Measurements from ENCODE around the gene GNA12. TPM values are rescaled to one million over a fixed set of nuclear protein-coding genes. Genes with fewer than 3 reads are reported as not detected.

Gene GNA12
- total RNA-seq, 2 donors from 2014 or later, result 37.0 to 46.6 TPM

GRCh38 chr7:2722591-2722990, 121.5 kb downstream of the GNA12 start:
- Mint-ChIP-seq H3K27me3 (ENCODE audit: low read depth) (no peaks in the 10 kb centered on the region), H3K9me3 (no peaks in the 10 kb centered on the region), H3K4me1 (ENCODE audit: low read depth) (peaks cover 36% of the 10 kb centered on the region), H3K36me3 (ENCODE audit: insufficient read depth in 2 of 2) (no peaks in the 10 kb centered on the region), H3K4me3 (no peak overlapping the region), H3K27ac (no peak overlapping the region)
- no peak for DNase-seq
- no peak for ATAC-seq (replicated peaks in 1 of 2)

- Mint-ChIP-seq H3K9me3 (no peaks in the 10 kb centered on the region), H3K27ac (no peak overlapping the region), H3K36me3 (ENCODE audit: insufficient read depth in 2 of 2) (no peaks in the 10 kb centered on the region), H3K4me3 (no peak overlapping the region), H3K27me3 (ENCODE audit: low read depth) (peaks cover 5% of the 10 kb centered on the region), H3K4me1 (ENCODE audit: low read depth) (peaks cover 44% of the 10 kb centered on the region)
- DNase-seq, result no peak
- no peak for ATAC-seq (replicated peaks in 1 of 2)
These were observed 122.3 kb downstream of the GNA12 start for GRCh38 chr7:2721842-2722241.

GRCh38 chr7:2720024-2720423, 124.1 kb downstream of the GNA12 start:
- H3K36me3 Mint-ChIP-seq (ENCODE audit: insufficient read depth in 2 of 2), result no peaks in the 10 kb centered on the region
- peaks cover 18% of the 10 kb centered on the region for H3K27me3 Mint-ChIP-seq (ENCODE audit: low read depth)
- DNase-seq (peak in 1 of 2 donors; percentile 32), ATAC-seq (replicated peaks in 1 of 2) (peak in 1 of 2 donors; percentile 15)
- no peaks in the 10 kb centered on the region for H3K9me3 Mint-ChIP-seq
- no peak overlapping the region for H3K27ac Mint-ChIP-seq
- peak overlapping the region; percentile 25 to 37 for H3K4me3 Mint-ChIP-seq
- H3K4me1 Mint-ChIP-seq (ENCODE audit: low read depth), result peaks cover 62% of the 10 kb centered on the region

DNA sequence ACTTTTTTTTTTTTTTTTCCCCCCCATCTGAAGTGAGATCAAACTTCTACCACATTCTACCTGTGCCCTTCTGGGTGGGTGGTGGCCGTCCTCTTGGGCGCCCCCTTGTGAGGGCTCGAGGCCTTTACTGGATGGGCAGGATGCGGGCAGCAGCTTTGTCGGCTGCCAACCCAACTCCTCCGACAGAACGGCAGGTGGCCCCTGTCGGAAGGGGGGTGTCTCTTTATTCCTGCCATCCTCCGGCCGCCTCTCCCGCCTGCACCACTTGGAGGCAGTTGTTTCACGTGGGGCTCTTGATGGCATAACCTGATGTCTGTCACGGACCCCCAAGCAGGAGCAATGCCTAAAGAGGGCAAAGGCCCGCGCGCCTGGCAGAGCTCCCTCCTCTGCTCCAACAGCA, 125.1 kb downstream of the GNA12 start:
- H3K27me3 Mint-ChIP-seq (ENCODE audit: low read depth), result peaks cover 28% of the 10 kb centered on the region
- H3K4me1 Mint-ChIP-seq (ENCODE audit: low read depth), result peaks cover 70% of the 10 kb centered on the region
- H3K4me3 Mint-ChIP-seq, result peak overlapping the region; percentile 29 to 46
- peak overlapping the region; percentile 54 for H3K27ac Mint-ChIP-seq
- H3K9me3 Mint-ChIP-seq, result no peaks in the 10 kb centered on the region
- ATAC-seq (replicated peaks in 1 of 2), result peak; percentile 43 to 45
- H3K36me3 Mint-ChIP-seq (ENCODE audit: insufficient read depth in 2 of 2), result no peaks in the 10 kb centered on the region
- DNase-seq, result peak; percentile 82 to 84

DNA sequence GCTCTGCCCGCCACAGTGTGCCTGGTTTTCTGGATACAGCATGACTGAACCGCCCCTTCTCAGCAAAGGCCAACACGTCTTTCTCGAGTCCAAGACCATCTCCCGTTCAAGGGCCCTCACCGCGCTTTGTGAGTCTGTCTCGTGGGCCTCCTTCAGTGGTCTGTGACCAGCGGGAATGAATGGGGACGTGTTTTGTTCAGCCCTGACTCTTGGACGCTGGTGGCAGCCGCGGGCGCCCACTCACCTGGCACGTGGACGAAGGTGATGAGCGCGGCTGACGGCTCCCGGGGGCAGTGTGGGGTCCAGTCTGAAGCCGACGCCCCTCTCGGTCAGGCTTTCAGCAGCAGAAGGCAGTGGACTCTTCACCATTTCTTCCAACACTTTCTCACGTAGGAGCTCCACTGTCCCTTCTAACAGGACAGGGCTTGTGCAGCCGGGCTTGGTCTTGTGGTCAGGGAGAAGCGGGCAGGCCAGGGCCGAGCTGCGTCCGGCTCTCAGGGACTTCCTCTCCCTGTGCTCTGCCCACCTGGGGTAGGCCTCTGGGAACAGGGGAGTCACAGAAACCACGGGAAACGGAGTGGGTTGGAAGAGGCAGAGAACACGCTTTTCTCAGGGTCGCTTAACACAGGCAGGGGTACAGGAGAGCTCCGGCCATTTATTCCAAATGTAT, 125.7 kb downstream of the GNA12 start:
- ATAC-seq (replicated peaks in 1 of 2), result no peak
- Mint-ChIP-seq H3K4me1 (ENCODE audit: low read depth) (peaks cover 72% of the 10 kb centered on the region), H3K36me3 (ENCODE audit: insufficient read depth in 2 of 2) (no peaks in the 10 kb centered on the region), H3K27me3 (ENCODE audit: low read depth) (peaks cover 34% of the 10 kb centered on the region), H3K9me3 (no peaks in the 10 kb centered on the region), H3K27ac (peak overlapping the region; percentile 54), H3K4me3 (peak overlapping the region; percentile 27 to 60)
- DNase-seq, result no peak

GRCh38 chr7:2717293-2718261, 126.5 kb downstream of the GNA12 start:
- no peaks in the 10 kb centered on the region for H3K36me3 Mint-ChIP-seq (ENCODE audit: insufficient read depth in 2 of 2)
- peak overlapping the region; percentile 74 for H3K27ac Mint-ChIP-seq
- no peaks in the 10 kb centered on the region for H3K9me3 Mint-ChIP-seq
- peak overlapping the region; percentile 57 to 60 for H3K4me3 Mint-ChIP-seq
- no peak for ATAC-seq (replicated peaks in 1 of 2)
- peaks cover 74% of the 10 kb centered on the region for H3K4me1 Mint-ChIP-seq (ENCODE audit: low read depth)
- no peak for DNase-seq
- H3K27me3 Mint-ChIP-seq (ENCODE audit: low read depth), result peaks cover 35% of the 10 kb centered on the region

DNA sequence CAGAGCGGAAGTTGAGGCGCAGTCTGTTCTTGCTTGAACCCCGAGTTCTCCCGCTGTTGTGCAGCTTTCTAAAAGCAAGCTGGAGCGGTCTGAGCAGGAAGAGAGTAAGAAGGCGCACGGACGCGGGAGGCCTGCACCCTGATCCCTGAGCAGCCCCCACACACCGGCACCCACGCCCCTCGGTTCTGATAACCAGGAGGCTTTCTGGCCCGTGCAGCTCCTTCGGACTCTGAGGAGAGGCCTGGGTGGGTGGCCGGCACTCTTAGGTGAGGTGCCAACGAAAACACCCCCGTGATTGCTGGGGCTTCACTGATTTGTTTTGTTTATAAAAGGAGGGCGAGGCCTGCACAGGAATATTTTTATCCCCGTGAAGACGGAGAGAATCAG, 127.2 kb downstream of the GNA12 start:
- no peaks in the 10 kb centered on the region for H3K9me3 Mint-ChIP-seq
- H3K27me3 Mint-ChIP-seq (ENCODE audit: low read depth), result peaks cover 35% of the 10 kb centered on the region
- H3K4me3 Mint-ChIP-seq, result peak overlapping the region; percentile 56 to 61
- H3K27ac Mint-ChIP-seq, result no peak overlapping the region
- peaks cover 74% of the 10 kb centered on the region for H3K4me1 Mint-ChIP-seq (ENCODE audit: low read depth)
- ATAC-seq (replicated peaks in 1 of 2) (no peak), DNase-seq (no peak)
- H3K36me3 Mint-ChIP-seq (ENCODE audit: insufficient read depth in 2 of 2), result no peaks in the 10 kb centered on the region

GRCh38 chr7:2716488-2716887, 127.6 kb downstream of the GNA12 start:
- peaks cover 74% of the 10 kb centered on the region for H3K4me1 Mint-ChIP-seq (ENCODE audit: low read depth)
- H3K27me3 Mint-ChIP-seq (ENCODE audit: low read depth), result peaks cover 35% of the 10 kb centered on the region
- ATAC-seq (replicated peaks in 1 of 2) (no peak), DNase-seq (no peak)
- no peaks in the 10 kb centered on the region for H3K36me3 Mint-ChIP-seq (ENCODE audit: insufficient read depth in 2 of 2)
- no peaks in the 10 kb centered on the region for H3K9me3 Mint-ChIP-seq
- peak overlapping the region; percentile 56 to 61 for H3K4me3 Mint-ChIP-seq
- H3K27ac Mint-ChIP-seq, result no peak overlapping the region

GRCh38 chr7:2715341-2716231, 128.5 kb downstream of the GNA12 start:
- Mint-ChIP-seq H3K4me3 (peak overlapping the region; percentile 56 to 61), H3K27me3 (ENCODE audit: low read depth) (peaks cover 35% of the 10 kb centered on the region), H3K27ac (no peak overlapping the region), H3K4me1 (ENCODE audit: low read depth) (peaks cover 75% of the 10 kb centered on the region), H3K36me3 (ENCODE audit: insufficient read depth in 2 of 2) (no peaks in the 10 kb centered on the region), H3K9me3 (no peaks in the 10 kb centered on the region)
- ATAC-seq (replicated peaks in 1 of 2) (peak; percentile 73 to 78), DNase-seq (peak; percentile 66 to 69)

- H3K36me3 Mint-ChIP-seq (ENCODE audit: insufficient read depth in 2 of 2), result no peaks in the 10 kb centered on the region
- ATAC-seq (replicated peaks in 1 of 2), result no peak
- no peak for DNase-seq
- no peaks in the 10 kb centered on the region for H3K9me3 Mint-ChIP-seq
- H3K27me3 Mint-ChIP-seq (ENCODE audit: low read depth), result peaks cover 35% of the 10 kb centered on the region
- peaks cover 75% of the 10 kb centered on the region for H3K4me1 Mint-ChIP-seq (ENCODE audit: low read depth)
- H3K27ac Mint-ChIP-seq, result peak overlapping the region; percentile 45
- peak overlapping the region; percentile 56 to 61 for H3K4me3 Mint-ChIP-seq
These were observed 129.5 kb downstream of the GNA12 start for GRCh38 chr7:2714636-2715035.

- Mint-ChIP-seq H3K27me3 (ENCODE audit: low read depth) (peaks cover 35% of the 10 kb centered on the region), H3K9me3 (no peaks in the 10 kb centered on the region), H3K4me3 (peak overlapping the region in 1 of 2 donors; percentile 29), H3K27ac (no peak overlapping the region), H3K36me3 (ENCODE audit: insufficient read depth in 2 of 2) (no peaks in the 10 kb centered on the region), H3K4me1 (ENCODE audit: low read depth) (peaks cover 77% of the 10 kb centered on the region)
- no peak for DNase-seq
- no peak for ATAC-seq (replicated peaks in 1 of 2)
These were observed 130.1 kb downstream of the GNA12 start for GRCh38 chr7:2713978-2714377.

GRCh38 chr7:2713370-2713769, 130.7 kb downstream of the GNA12 start:
- Mint-ChIP-seq H3K27me3 (ENCODE audit: low read depth) (peaks cover 35% of the 10 kb centered on the region), H3K9me3 (no peaks in the 10 kb centered on the region), H3K27ac (no peak overlapping the region), H3K4me3 (no peak overlapping the region), H3K4me1 (ENCODE audit: low read depth) (peaks cover 71% of the 10 kb centered on the region), H3K36me3 (ENCODE audit: insufficient read depth in 2 of 2) (no peaks in the 10 kb centered on the region)
- DNase-seq, result no peak
- no peak for ATAC-seq (replicated peaks in 1 of 2)

Data from activated T-cell treated with anti-CD3 and anti-CD28 coated beads, Interleukin-2, amount 50 U/mL, for 72 hours (primary cell).